ENCODE results near the gene ABCC6. TPM values are rescaled to one million over a fixed set of nuclear protein-coding genes. Genes with fewer than 3 reads are reported as not detected.
"Not testable (repeated sequence)": the region's sequence is repeated elsewhere in the genome, so short reads cannot be mapped to it uniquely, and the experiment has no call there.

Gene ABCC6
- total and polyA plus RNA-seq, 2 of the 4 experiments (the other 2 are of a cell fraction): 0.36 to 1.3 TPM

GRCh38 chr16:16190966-16191365 is 32.3 kb downstream of the ABCC6 start:
- H4K5ac ChIP-seq (ENCODE audit: low read depth, low read length); CTCF ChIA-PET; BruUV-seq (replicated peaks); H2BK15ac ChIP-seq (ENCODE audit: low read depth, low read length); H3K79me1 ChIP-seq (ENCODE audit: low read depth in 1 of 2, low read length in 2 of 2); H3K27ac ChIP-seq (ENCODE audit: insufficient read depth, low read length); dilution Hi-C loops (cut with HindIII; ENCODE audit: low sequenced_read_pairs, unreplicated experiment); H2BK5ac ChIP-seq (ENCODE audit: low read depth, low read length, poor library complexity, severe bottlenecking); H4K20me1 ChIP-seq (ENCODE audit: insufficient read depth, low read length); H2BK120ac ChIP-seq (ENCODE audit: low read depth, low read length); POLR2A ChIA-PET (ENCODE audit: unreplicated experiment); H3K18ac ChIP-seq (ENCODE audit: low read depth, low read length); DNase-seq; H2AK9ac ChIP-seq (replicated peaks; ENCODE audit: low read depth, low read length, poor library complexity); H3K4me3 ChIP-seq (ENCODE audit: insufficient read depth, low read depth, low read length); H3K4me2 ChIP-seq (ENCODE audit: low read depth, low read length); H3K23ac ChIP-seq (ENCODE audit: low read depth, low read length); H2AFZ ChIP-seq (replicated peaks; ENCODE audit: low read length, poor library complexity); H4K8ac ChIP-seq (ENCODE audit: low read depth in 2 of 2, low read length in 2 of 2); ATAC-seq (ENCODE audit: low read depth); H3K9ac ChIP-seq (ENCODE audit: low read depth, low read length); H4K91ac ChIP-seq (ENCODE audit: insufficient read depth, low read depth, low read length); H3K14ac ChIP-seq (replicated peaks; ENCODE audit: low read depth, low read length); H3K9me1 ChIP-seq (ENCODE audit: insufficient read depth, low read length); H2BK20ac ChIP-seq (ENCODE audit: low read depth, low read length); H3K4ac ChIP-seq (ENCODE audit: low read depth, low read length); H3K4me1 ChIP-seq (ENCODE audit: control insufficient read depth, insufficient read depth, low read length); H3K27me3 ChIP-seq (ENCODE audit: control insufficient read depth, insufficient read depth, low read length); H3K56ac ChIP-seq (ENCODE audit: extremely low read depth, insufficient read depth, low read length); H2AK5ac ChIP-seq (ENCODE audit: low read depth, low read length); H3K36me3 ChIP-seq (ENCODE audit: control insufficient read depth, insufficient read depth, low read length); H3K9me3 ChIP-seq (ENCODE audit: control insufficient read depth, insufficient read depth, low read length): not testable (repeated sequence)
- in situ Hi-C loops (cut with MboI; ENCODE audit: low sequenced_read_pairs): loop anchor here (10.0 kb wide), 1 partner anchor 426 kb away; no protein-coding TSS in a partner anchor
- intact Hi-C loops (cut with micrococcal nuclease): loop anchor here (5.0 to 10.0 kb wide), 2 partner anchors 419 to 486 kb away; no protein-coding TSS in a partner anchor
- WGBS, 2 experiments (ENCODE audit: extremely low coverage in 2 of 2, insufficient read length in 1 of 2): 97% methylated on average over 4 of the region's 12 CpGs; no CpG with 5 or more reads in 1 of the 2 experiments

Data from IMR-90 (cell line).